ENCODE measurements around the gene PAX7. TPM values are rescaled to one million over a fixed set of nuclear protein-coding genes. Genes with fewer than 3 reads are reported as not detected.
A peak's percentile ranks its signal among the peaks of the same experiment; 100 is the strongest.

PAX7 gene
- total RNA-seq, 4 donors from 2014 or later, result 1.8 to 5.1 (median 3.9) TPM

DNA sequence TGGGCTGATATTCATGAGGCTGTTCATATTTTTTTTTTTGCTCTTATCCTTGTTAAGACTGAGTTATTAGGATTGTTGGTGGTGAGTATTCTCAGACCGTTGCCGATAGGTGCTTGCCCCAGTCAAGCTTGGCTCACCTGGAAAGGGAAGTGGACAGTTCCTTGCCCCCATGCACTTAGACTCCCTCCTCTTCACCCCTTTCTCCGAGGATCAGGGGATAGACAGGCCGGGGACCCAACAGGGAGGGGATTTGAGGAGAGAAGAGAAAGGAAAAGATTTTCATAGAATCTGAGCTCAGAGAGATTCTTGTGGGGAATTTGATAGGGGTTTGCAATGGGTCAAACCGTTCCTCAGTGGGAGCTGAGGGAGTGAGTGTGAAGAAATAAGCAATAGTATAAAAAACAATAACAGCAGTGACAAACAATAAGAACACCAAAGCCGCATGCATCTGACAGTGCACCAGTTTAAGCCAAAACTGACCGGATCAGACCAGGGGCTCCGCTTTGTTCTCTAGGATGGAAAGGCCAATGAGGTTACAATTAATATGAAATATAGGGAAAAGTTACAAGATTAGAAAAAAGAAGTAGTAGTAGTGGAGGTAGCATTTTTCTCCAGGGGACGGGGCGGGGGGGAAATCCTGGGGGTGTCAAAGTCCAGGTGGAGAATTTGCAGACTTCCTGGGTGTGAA, 8.9 kb downstream of the PAX7 start:
- DNase-seq (no peak), ATAC-seq (no peak)
- Histone ChIP-seq H3K4me3 (no peak overlapping the region), H3K4me1 (peaks cover 0 to 8% of the 10 kb centered on the region in 2 donors), H3K27me3 (peaks cover 81 to 99% (median 98%) of the 10 kb centered on the region in 3 donors), H3K27ac (peak overlapping the region in 1 of 4 donors; percentile 63), H3K36me3 (no peaks in the 10 kb centered on the region), H3K9me3 (no peaks in the 10 kb centered on the region)
- in situ Hi-C loops (cut with MboI; ENCODE audit: low sequenced_read_pairs in 4 of 4), result no loop called here
- intact Hi-C loops (cut with DNase I; ENCODE audit: low total_unique reads), result no loop called here
- no peak for TF ChIP-seq POLR2A (IDR thresholded peaks at IDR 0.05)
- TF ChIP-seq, protein P1, sequence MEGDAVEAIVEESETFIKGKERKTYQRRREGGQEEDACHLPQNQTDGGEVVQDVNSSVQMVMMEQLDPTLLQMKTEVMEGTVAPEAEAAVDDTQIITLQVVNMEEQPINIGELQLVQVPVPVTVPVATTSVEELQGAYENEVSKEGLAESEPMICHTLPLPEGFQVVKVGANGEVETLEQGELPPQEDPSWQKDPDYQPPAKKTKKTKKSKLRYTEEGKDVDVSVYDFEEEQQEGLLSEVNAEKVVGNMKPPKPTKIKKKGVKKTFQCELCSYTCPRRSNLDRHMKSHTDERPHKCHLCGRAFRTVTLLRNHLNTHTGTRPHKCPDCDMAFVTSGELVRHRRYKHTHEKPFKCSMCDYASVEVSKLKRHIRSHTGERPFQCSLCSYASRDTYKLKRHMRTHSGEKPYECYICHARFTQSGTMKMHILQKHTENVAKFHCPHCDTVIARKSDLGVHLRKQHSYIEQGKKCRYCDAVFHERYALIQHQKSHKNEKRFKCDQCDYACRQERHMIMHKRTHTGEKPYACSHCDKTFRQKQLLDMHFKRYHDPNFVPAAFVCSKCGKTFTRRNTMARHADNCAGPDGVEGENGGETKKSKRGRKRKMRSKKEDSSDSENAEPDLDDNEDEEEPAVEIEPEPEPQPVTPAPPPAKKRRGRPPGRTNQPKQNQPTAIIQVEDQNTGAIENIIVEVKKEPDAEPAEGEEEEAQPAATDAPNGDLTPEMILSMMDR (IDR thresholded peaks at IDR 0.05 in 4 of 5, conservative IDR thresholded peaks at IDR 0.05 in 1 of 5), result no peak

DNA sequence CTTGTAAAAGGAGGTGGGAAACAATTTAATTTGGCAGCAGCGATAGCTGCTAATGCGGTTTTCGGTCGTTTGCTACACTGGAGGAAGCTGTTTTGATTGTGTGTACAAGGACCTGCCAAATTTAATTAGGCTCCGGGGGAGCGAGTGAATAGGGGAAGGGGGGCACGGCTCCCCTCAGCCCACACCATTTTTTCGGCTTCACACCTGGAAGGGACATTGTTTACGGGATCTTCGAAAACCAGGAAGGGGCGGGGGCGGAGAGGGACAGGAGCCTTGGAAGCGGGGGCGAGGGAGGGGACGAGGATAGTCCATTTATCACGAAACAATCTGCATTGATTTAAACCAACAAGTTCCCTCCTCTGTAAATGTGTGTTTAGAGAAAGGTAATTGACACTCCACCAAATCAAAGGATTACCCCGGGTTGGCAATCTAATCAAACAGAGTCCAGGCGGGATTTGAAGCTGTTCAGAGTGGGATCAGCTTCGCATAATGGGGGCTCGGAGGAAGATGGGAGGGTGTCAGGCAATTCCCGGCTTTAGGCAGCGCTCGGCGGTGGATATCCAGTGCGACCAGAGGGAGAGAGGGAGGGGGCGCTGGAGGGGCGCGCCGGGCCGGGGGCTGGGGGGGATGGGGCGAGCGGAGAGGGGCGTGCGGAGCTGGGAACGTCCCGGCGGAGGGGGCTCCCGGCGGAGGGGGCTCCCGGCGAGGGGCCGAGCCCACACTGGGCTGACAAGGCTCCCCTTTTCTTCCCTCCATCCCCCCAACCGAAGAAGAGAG, 9.8 kb downstream of the PAX7 start:
- intact Hi-C loops (cut with DNase I; ENCODE audit: low total_unique reads), result no loop called here
- no peak for ATAC-seq
- H3K9me3 ChIP-seq, result no peaks in the 10 kb centered on the region
- in situ Hi-C loops (cut with MboI; ENCODE audit: low sequenced_read_pairs in 4 of 4), result no loop called here
- DNase-seq, result no peak
- H3K27ac ChIP-seq, result peak overlapping the region in 3 of 4 donors; percentile 2 to 63 (median 22)
- H3K4me1 ChIP-seq, result peaks cover 0 to 8% of the 10 kb centered on the region in 2 donors
- TF ChIP-seq, protein P1 (IDR thresholded peaks at IDR 0.05 in 4 of 5, conservative IDR thresholded peaks at IDR 0.05 in 1 of 5), result no peak
- TF ChIP-seq POLR2A (IDR thresholded peaks at IDR 0.05), result no peak
- H3K4me3 ChIP-seq, result peak overlapping the region in 1 of 4 donors; percentile 15
- H3K36me3 ChIP-seq, result no peaks in the 10 kb centered on the region
- H3K27me3 ChIP-seq, result peaks cover 81 to 100% (median 99%) of the 10 kb centered on the region in 3 donors

DNA sequence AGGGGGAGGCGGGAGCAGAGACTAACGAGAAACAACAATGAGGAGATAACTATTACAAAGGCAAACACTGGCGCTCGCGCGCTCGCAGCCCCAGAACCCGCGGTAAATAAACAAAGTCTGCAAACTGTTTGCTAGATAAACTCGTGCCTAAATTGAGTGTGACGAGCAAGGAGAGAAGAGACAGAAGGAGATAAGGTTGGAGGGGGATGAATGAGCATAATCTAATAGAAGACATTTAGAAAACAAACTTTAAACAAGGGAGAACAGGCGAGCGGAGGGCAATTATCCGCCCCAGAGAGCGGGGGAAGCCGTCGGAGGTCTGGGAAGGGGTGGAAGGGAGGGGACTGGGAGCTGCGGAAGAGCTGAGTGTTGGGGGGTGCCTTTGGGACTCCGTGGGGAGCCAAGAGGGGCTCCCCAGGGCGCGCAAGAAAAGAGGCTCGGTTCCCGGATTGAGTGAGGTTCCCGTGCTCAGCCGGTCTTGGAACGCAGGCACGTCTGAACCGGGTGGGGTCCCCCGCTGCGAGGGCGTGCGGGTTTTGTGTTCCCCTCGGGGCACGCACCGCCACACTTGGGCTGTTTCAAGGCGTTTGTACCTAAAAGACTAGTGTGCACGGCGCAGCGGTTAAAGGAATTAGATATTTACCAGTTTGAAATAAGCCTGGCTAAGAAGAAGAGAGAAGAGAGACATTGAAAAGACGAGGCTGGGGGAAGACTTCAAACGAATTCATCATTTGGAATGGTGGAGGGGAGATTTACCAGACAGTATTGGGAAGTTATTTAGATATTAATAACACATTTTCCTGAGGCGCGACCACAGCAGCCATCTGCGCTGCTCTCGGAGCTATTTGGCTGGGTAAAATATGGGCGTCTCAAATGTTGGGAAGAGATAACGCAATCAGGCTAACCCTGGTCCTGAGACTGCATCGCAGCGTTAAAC, 10.6 kb downstream of the PAX7 start:
- DNase-seq (no peak), ATAC-seq (no peak)
- H3K9me3 ChIP-seq, result no peaks in the 10 kb centered on the region
- in situ Hi-C loops (cut with MboI; ENCODE audit: low sequenced_read_pairs in 4 of 4) (no loop called here), intact Hi-C loops (cut with DNase I; ENCODE audit: low total_unique reads) (no loop called here)
- peak overlapping the region in 2 of 4 donors; percentile 22 to 63 for H3K27ac ChIP-seq
- TF ChIP-seq, protein P1 (IDR thresholded peaks at IDR 0.05 in 4 of 5, conservative IDR thresholded peaks at IDR 0.05 in 1 of 5), result no peak
- TF ChIP-seq POLR2A (IDR thresholded peaks at IDR 0.05), result no peak
- H3K4me1 ChIP-seq, result peaks cover 0 to 8% of the 10 kb centered on the region in 2 donors
- peak overlapping the region in 1 of 4 donors; percentile 15 for H3K4me3 ChIP-seq
- peaks cover 80 to 100% (median 99%) of the 10 kb centered on the region in 3 donors for H3K27me3 ChIP-seq
- no peaks in the 10 kb centered on the region for H3K36me3 ChIP-seq

DNA sequence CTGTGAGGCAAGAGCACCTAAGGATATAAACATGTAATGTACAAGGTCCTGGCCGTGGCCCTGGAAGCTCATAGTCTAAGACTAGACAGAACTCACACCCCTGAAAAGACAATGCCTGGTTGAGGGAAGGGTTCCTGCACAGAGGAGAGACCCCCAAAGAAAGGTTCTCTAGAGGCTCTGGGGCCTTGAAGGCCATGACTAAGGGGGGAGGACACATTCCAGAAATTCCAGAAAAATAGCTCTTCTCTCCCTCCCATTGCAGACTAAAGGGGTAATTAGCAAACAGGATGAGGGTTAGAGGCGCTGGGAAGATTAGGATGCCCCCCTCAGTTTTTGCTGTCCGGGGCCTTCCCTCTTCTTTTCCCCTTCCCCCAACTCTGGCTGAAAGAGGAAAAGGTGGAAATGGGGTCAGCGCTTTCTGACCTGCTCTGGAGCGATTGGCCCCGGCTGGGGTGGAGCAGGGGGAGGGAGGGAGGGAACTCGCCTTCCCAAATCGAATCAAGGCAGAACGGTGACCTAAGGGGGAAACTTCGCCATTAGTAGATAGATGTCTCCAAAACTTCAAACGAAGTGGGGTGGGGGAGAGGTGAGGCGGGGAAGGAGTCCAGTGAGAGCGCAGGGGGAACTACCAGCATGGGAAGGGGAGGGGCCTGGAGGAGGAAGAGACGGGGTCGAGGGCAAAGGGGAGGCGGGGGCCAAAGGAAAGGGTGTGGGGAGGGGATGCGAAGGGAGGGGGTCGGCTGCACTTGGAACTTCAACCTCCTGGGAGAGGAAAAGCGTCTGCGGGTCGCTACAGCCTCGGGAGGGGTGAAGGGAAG, 11.8 kb downstream of the PAX7 start:
- intact Hi-C loops (cut with DNase I; ENCODE audit: low total_unique reads) (no loop called here), in situ Hi-C loops (cut with MboI; ENCODE audit: low sequenced_read_pairs in 4 of 4) (no loop called here)
- peak overlapping the region; percentile 29 to 39 (median 35) for H3K4me3 ChIP-seq
- ATAC-seq (peak; percentile 23 to 36), DNase-seq (no peak)
- peaks cover 75 to 98% (median 93%) of the 10 kb centered on the region in 3 donors for H3K27me3 ChIP-seq
- peak overlapping the region; percentile 9 to 66 (median 50) for H3K27ac ChIP-seq
- peaks cover 0 to 8% of the 10 kb centered on the region in 2 donors for H3K4me1 ChIP-seq
- H3K36me3 ChIP-seq, result no peaks in the 10 kb centered on the region
- no peak for TF ChIP-seq POLR2A (IDR thresholded peaks at IDR 0.05)
- TF ChIP-seq, protein P1 (IDR thresholded peaks at IDR 0.05 in 4 of 5, conservative IDR thresholded peaks at IDR 0.05 in 1 of 5), result no peak
- no peaks in the 10 kb centered on the region for H3K9me3 ChIP-seq
